Smooth muscle cell (in vitro differentiated cells): ENCODE data around the gene C1QC. TPM values are rescaled to one million over a fixed set of nuclear protein-coding genes. Genes with fewer than 3 reads are reported as not detected.

ENCODE experiments used
- DNase-seq: peaks from one replicate; lab custom pipeline; 2025; ENCODE audit not compliant: unreplicated experiment; lab: John Stamatoyannopoulos, UW
- H2AFZ ChIP-seq: fragments of 200-600 bp; sonication (generic); 2 replicates; pipeline ENCODE4 v1.6.0; 2016; ENCODE audit warnings: antibody characterized with exemption, low read depth, mild to moderate bottlenecking
- H3F3A ChIP-seq: fragments of 200-600 bp; sonication (generic); 2 replicates; pipeline ENCODE4 v1.6.0; 2017; ENCODE audit warnings: antibody characterized with exemption, low read depth
- H3K27ac ChIP-seq: fragments of 200-600 bp; sonication (generic); 2 replicates; pipeline ENCODE4 v1.5.1; 2016; ENCODE audit warnings: low read depth, mild to moderate bottlenecking
- H3K27me3 ChIP-seq: fragments of 200-600 bp; sonication (generic); 2 replicates; pipeline ENCODE4 v1.6.1; 2016; ENCODE audit warnings: low read depth, mild to moderate bottlenecking
- H3K36me3 ChIP-seq: fragments of 200-600 bp; sonication (generic); 2 replicates; pipeline ENCODE4 v1.5.1; 2016; ENCODE audit warnings: low read depth
- H3K4me1 ChIP-seq: fragments of 200-600 bp; sonication (generic); 2 replicates; pipeline ENCODE4 v1.5.1; 2016; ENCODE audit warnings: low read depth
- H3K4me2 ChIP-seq: fragments of 200-600 bp; sonication (generic); 2 replicates; pipeline ENCODE4 v1.6.0; 2016; ENCODE audit warnings: mild to moderate bottlenecking
- H3K4me3 ChIP-seq: fragments of 200-600 bp; sonication (generic); 2 replicates; pipeline ENCODE4 v1.5.1; 2016; ENCODE audit warnings: mild to moderate bottlenecking
- H3K79me2 ChIP-seq: fragments of 200-600 bp; sonication (generic); 2 replicates; pipeline ENCODE4 v1.6.0; 2016; ENCODE audit warnings: low read depth, mild to moderate bottlenecking
- H3K9ac ChIP-seq: fragments of 200-600 bp; sonication (generic); 2 replicates; pipeline ENCODE4 v1.6.0; 2016; ENCODE audit warnings: low read depth
- H3K9me3 ChIP-seq: fragments of 200-600 bp; sonication (generic); replicated peaks from 2 replicates; pipeline ENCODE4 v1.5.1; 2016; ENCODE audit warnings: low read depth
- H4K20me1 ChIP-seq: fragments of 200-600 bp; sonication (generic); 2 replicates; pipeline ENCODE4 v1.6.0; 2016; ENCODE audit warnings: low read depth
- CTCF ChIP-seq: fragments of 200-600 bp; sonication (generic); IDR thresholded peaks from 2 replicates; pipeline ENCODE4 v1.5.1; 2017; ENCODE audit warnings: borderline replicate concordance, mild to moderate bottlenecking, antibody characterized with exemption; ENCODE audit not compliant: insufficient read depth, poor library complexity, severe bottlenecking
- WGBS: methylation state at CpG from one replicate; pipeline ENCODE4 v1.1.7; 2016; ENCODE audit warnings: low lambda C conversion rate; 5-methylcytosine and 5-hydroxymethylcytosine counted together
- polyA plus RNA-seq: library from polyadenylated mRNA; unstranded; fragments of >200 nt; fragmentation: Nextera tagmentation; extraction: Ambion mirVana; gene quantifications from 2 replicates; pipeline ENCODE4 v1.2.1, GENCODE V29; 2016
- total RNA-seq: library from RNA; depleted of rRNA; stranded (reverse); fragments of >200 nt; gene quantifications from 2 replicates; pipeline ENCODE4 v1.2.3, GENCODE V29; 2014

Gene C1QC
- total and polyA plus RNA-seq, 2 experiments from 2014 or later = not detected

GRCh38 chr1:22626237-22627157 is 16.9 kb upstream of the C1QC start:
- 47% methylated on average over 16 of the region's 20 CpGs for WGBS
- no peak for TF ChIP-seq CTCF

DNA sequence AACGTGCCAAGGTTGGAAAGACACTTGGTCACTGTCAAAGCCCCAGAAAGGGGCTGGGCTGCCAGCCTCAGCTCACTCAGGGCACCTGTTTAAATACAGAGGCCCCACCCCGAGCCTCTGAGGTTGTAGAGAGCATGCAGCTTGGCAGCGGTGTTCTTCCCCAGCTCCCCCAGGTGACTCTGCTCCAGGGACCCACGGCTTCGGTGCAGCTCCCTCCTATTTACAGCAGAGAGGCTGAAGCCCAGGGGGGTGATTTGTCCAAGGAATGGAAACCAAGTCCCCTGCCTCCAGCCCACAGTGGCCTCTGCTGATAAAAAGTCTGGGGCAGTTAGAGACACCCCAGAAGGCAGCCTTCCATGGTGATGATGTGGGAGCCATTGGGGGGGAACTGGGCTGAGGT is 16.1 kb upstream of the C1QC start:
- H3K4me1 ChIP-seq = no peaks in the 10 kb centered on the region
- H3K9me3 ChIP-seq = no peaks in the 10 kb centered on the region
- WGBS = 80% methylated on average over 5 of the region's 5 CpGs
- H3K36me3 ChIP-seq = no peaks in the 10 kb centered on the region
- H3K9ac ChIP-seq = no peak overlapping the region
- no peak overlapping the region for H2AFZ ChIP-seq
- H3K27ac ChIP-seq = no peak overlapping the region
- H3K79me2 ChIP-seq = no peaks in the 10 kb centered on the region
- H4K20me1 ChIP-seq = no peaks in the 10 kb centered on the region
- no peak overlapping the region for H3K4me3 ChIP-seq
- TF ChIP-seq CTCF = no peak
- H3F3A ChIP-seq = no peaks in the 10 kb centered on the region
- DNase-seq = no peak
- H3K4me2 ChIP-seq = no peak overlapping the region
- peaks cover 58% of the 10 kb centered on the region for H3K27me3 ChIP-seq

More at GRCh38 chr1:22626237-22627157, 16.9 kb upstream of the C1QC start:
- Histone ChIP-seq H3K4me2 (no peak overlapping the region), H3K36me3 (no peaks in the 10 kb centered on the region), H4K20me1 (no peaks in the 10 kb centered on the region), H3K4me3 (no peak overlapping the region), H3K27ac (no peak overlapping the region), H3K27me3 (peaks cover 55% of the 10 kb centered on the region), H3K4me1 (no peaks in the 10 kb centered on the region), H2AFZ (no peak overlapping the region), H3F3A (no peaks in the 10 kb centered on the region), H3K79me2 (no peaks in the 10 kb centered on the region), H3K9ac (no peak overlapping the region), H3K9me3 (no peaks in the 10 kb centered on the region)
- DNase-seq = no peak

DNA sequence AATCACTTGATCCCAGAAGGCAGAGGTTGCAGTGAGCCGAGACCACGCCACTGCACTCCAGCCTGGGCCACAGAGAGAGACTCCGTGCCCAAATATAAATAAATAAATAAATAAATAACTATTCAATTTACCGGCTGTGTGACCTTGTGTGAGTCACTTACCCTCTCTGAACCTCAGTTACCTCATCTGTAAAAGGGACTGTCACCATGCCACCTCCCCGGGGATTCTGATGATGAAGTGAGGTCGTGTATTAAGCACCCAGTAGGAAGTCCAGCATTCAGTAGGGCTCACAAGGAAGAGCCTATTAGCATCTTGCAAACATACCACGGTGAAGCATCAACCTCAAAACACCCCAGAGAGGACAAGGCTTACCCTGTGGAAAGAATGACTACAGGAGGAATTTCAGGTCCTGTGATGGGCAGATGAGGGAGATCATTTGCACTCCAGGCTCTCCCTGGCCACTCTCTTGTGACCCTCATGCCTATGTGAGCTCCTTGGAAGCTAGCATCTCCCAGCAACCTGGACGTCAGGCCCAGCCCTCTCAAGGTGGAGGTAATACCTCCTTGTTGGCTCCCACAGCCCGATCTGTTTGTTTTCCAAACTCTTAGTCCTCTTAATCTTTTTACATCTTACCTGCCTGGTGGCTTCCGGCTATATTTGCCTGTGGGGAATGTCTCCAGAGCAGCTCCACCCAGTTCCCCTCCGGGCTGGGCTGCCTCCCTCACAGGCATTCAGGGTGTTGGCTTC is 14.6 kb upstream of the C1QC start:
- Histone ChIP-seq H3K4me1 (no peaks in the 10 kb centered on the region), H3K27ac (no peak overlapping the region), H3K79me2 (no peaks in the 10 kb centered on the region), H3K36me3 (no peaks in the 10 kb centered on the region), H3K9ac (no peak overlapping the region), H3F3A (no peaks in the 10 kb centered on the region), H2AFZ (no peak overlapping the region), H3K4me2 (no peak overlapping the region), H3K9me3 (no peaks in the 10 kb centered on the region), H4K20me1 (no peaks in the 10 kb centered on the region), H3K4me3 (no peak overlapping the region), H3K27me3 (peaks cover 69% of the 10 kb centered on the region)
- TF ChIP-seq CTCF = no peak
- DNase-seq = no peak
- 54% methylated on average over 11 of the region's 11 CpGs for WGBS
